Placental epithelial cell (primary cell): Measurements from ENCODE around the gene POLR3A. TPM values are rescaled to one million over a fixed set of nuclear protein-coding genes. Genes with fewer than 3 reads are reported as not detected.

ENCODE experiments used
- small RNA-seq: library from RNA; depleted of rRNA; stranded (forward); fragments of <200 nt; gene quantifications from one replicate; pipeline ENCODE3, GENCODE V24; 2012
- total RNA-seq: library from RNA; depleted of rRNA; stranded (reverse); fragments of >200 nt; gene quantifications from 2 replicates; pipeline ENCODE4 v1.2.3, GENCODE V29; 2012

POLR3A gene
- total RNA-seq: 14.1 and 15.3 TPM in 2 replicates

GRCh38 chr10:78029269-78030226, at the start of gene POLR3A:
Gene POLR3A, minus strand, starts transcription at chr10:78029515. Its CDS starts 108 bp downstream, at chr10:78029407.

GRCh38 chr10:78033637-78034470, 4.5 kb upstream of the POLR3A start, which contains the start of gene RPS24:
Gene RPS24, plus strand, starts transcription at chr10:78033863. Its CDS starts 39 bp downstream, at chr10:78033902.

GRCh38 chr10:77926566-77927401, 102.5 kb downstream of the POLR3A start, which contains the start of gene DLG5:
Gene DLG5, minus strand, starts transcription at chr10:77926755. Its CDS starts 235 bp downstream, at chr10:77926520.

Small RNAs within 50 kb of the gene (small RNA-seq; reads per million reads assigned to genes)
- not detected for gene RF00017

Other genes with a start within 250 kb of the POLR3A start
- 44.6 and 62.4 TPM in 2 replicates for gene DLG5, start 102.8 kb downstream of the POLR3A start, total RNA-seq
- gene RPS24, start 4.3 kb upstream of the POLR3A start, total RNA-seq: 1,300 and 2,036 TPM in 2 replicates